BE2C (cell line): ENCODE measurements around the gene YAP1.

Source experiments
- DNase-seq: peaks from one replicate; pipeline ENCODE4 v3.0.0-alpha.2; 2020
- H3K27me3 ChIP-seq: fragments of 250-450 bp; sonication (Bioruptor Pico); 2 replicates; pipeline ENCODE4 v1.5.1; 2020; ENCODE audit warnings: mild to moderate bottlenecking
- H3K36me3 ChIP-seq: fragments of 250-450 bp; sonication (Bioruptor Pico); 2 replicates; pipeline ENCODE4 v1.5.1; 2020; ENCODE audit warnings: mild to moderate bottlenecking
- H3K4me1 ChIP-seq: fragments of 250-450 bp; sonication (Bioruptor Pico); 2 replicates; pipeline ENCODE4 v1.5.1; 2020
- H3K4me3 ChIP-seq: 2 replicates; pipeline ENCODE4 v1.5.1; 2011; ENCODE audit warnings: low read depth, low read length
- H3K9me3 ChIP-seq: fragments of 250-450 bp; sonication (Bioruptor Pico); 2 replicates; pipeline ENCODE4 v1.5.1; 2020
- TF ChIP-seq, protein P1 (sequence below): IDR thresholded peaks from 2 replicates; pipeline ENCODE4 v1.5.1; 2012; ENCODE audit warnings: mild to moderate bottlenecking, low read depth, low read length

Gene YAP1

DNA sequence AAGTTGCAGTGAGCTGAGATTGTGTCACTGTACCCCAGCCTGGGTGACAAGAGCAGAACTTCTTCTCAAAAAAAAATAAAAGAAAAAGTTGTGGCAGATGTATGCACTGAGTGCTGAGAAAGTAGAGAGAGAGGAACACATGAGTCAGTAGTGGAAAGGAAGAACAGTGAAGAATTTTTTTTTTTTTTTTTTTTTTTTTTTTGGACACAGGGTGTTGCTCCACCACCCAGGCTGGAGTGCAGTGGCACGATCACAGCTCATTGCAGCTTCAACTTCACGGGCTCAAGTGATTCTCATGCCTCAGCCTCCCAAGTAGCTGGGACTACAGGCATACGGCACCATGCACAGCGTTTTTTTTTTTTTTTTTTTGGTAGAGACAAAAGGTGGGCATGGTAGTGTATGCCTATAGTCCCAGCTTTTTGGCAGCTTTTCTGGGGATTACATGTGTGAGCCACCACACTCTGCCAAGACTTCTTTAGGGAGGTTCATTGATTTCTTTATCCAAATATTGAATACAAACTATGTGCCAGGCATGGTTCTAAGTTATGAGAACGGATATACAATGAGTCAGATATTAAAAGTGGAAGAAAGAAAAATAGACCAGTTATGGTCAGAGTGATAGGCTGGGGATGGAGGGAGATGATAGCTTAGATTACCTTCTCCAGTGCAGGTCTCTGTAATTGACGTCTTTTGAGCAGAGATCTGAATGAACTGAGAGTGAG is 62.0 kb downstream of the YAP1 start:
- TF ChIP-seq, protein P1, sequence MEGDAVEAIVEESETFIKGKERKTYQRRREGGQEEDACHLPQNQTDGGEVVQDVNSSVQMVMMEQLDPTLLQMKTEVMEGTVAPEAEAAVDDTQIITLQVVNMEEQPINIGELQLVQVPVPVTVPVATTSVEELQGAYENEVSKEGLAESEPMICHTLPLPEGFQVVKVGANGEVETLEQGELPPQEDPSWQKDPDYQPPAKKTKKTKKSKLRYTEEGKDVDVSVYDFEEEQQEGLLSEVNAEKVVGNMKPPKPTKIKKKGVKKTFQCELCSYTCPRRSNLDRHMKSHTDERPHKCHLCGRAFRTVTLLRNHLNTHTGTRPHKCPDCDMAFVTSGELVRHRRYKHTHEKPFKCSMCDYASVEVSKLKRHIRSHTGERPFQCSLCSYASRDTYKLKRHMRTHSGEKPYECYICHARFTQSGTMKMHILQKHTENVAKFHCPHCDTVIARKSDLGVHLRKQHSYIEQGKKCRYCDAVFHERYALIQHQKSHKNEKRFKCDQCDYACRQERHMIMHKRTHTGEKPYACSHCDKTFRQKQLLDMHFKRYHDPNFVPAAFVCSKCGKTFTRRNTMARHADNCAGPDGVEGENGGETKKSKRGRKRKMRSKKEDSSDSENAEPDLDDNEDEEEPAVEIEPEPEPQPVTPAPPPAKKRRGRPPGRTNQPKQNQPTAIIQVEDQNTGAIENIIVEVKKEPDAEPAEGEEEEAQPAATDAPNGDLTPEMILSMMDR = no peak
- H3K9me3 ChIP-seq = no peaks in the 10 kb centered on the region
- no peaks in the 10 kb centered on the region for H3K36me3 ChIP-seq
- peaks cover 3% of the 10 kb centered on the region for H3K27me3 ChIP-seq
- no peaks in the 10 kb centered on the region for H3K4me1 ChIP-seq
- H3K4me3 ChIP-seq = no peak overlapping the region
- DNase-seq = no peak

DNA sequence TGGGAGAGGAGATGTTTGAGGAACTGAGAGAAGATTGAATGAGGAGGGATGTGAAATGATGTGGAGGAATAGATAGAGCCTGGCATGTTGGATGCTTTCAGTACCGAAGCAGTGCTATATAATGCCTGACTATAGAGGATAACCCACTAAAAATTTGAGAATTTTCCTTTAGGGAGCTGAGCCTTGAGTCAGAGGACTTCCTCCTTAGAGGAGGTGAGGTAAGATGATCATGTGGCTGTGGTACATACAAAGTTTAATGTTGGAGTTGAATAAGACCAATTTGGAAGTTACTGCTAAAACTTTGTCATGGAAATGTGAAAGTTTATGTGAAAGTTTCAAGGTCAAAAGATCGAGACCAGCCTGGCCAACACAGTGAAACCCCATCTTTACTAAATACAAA is 66.9 kb downstream of the YAP1 start:
- Histone ChIP-seq H3K4me3 (no peak overlapping the region), H3K4me1 (no peaks in the 10 kb centered on the region), H3K9me3 (no peaks in the 10 kb centered on the region), H3K27me3 (peaks cover 3% of the 10 kb centered on the region; the same call in 1 of the 2 replicates), H3K36me3 (no peaks in the 10 kb centered on the region)
- no peak for DNase-seq
- TF ChIP-seq, protein P1 = no peak

DNA sequence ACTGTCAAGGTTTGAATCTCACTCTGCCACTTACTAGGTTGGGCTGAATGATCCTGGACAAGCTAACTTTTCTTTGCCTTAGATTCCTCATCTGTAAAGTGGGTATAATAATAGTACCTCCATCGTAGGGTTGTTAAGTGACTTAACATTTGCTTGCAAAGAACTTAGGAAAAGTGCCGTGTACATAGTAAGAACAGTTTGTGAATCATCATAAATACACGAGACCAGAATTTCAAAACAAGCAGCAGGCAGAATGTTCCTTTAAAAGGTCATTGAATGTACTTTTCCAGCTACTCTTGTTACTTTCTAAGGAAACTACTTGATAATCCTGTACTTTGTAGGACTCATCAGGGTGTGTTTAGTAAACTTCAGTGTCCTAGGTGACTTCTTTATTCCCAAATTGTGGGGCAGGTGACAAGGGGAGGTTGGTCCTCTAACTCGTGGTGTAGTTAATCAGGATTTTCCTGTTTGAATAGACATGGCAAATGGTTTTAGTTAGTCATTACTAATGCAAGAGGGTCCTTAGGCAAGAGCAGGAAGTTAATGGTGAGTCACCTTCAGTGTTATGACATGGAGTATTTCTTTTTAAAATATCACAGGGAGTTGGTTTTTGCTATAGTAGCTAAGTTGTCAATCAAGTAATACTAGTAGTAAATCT is 67.9 kb downstream of the YAP1 start:
- Histone ChIP-seq H3K27me3 (peaks cover 3% of the 10 kb centered on the region; the same call in 1 of the 2 replicates), H3K4me3 (no peak overlapping the region), H3K36me3 (no peaks in the 10 kb centered on the region), H3K4me1 (no peaks in the 10 kb centered on the region), H3K9me3 (no peaks in the 10 kb centered on the region)
- no peak for DNase-seq
- TF ChIP-seq, protein P1 = no peak

DNA sequence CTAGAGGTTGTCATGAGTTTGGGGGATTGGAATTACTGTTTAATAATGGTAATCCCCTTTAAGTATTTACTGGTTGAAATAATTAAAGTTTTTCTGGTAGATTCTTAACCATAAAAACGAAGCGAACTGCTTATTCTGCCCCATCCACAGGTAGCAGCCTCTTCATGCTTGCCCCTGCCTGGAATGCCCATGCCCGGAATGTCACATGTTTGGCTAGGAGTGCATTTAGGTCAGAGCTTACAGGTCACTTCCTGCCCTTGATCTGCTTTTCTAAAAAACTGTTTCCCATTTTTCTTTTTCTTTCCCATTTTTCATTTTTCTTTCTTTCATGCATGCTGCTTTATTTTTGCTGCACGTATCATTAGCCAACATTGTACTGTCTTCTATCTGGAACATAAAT is 69.1 kb downstream of the YAP1 start:
- TF ChIP-seq, protein P1 = no peak
- no peak overlapping the region for H3K4me3 ChIP-seq
- H3K36me3 ChIP-seq = no peaks in the 10 kb centered on the region
- no peaks in the 10 kb centered on the region for H3K9me3 ChIP-seq
- no peaks in the 10 kb centered on the region for H3K27me3 ChIP-seq
- no peaks in the 10 kb centered on the region for H3K4me1 ChIP-seq
- no peak for DNase-seq

DNA sequence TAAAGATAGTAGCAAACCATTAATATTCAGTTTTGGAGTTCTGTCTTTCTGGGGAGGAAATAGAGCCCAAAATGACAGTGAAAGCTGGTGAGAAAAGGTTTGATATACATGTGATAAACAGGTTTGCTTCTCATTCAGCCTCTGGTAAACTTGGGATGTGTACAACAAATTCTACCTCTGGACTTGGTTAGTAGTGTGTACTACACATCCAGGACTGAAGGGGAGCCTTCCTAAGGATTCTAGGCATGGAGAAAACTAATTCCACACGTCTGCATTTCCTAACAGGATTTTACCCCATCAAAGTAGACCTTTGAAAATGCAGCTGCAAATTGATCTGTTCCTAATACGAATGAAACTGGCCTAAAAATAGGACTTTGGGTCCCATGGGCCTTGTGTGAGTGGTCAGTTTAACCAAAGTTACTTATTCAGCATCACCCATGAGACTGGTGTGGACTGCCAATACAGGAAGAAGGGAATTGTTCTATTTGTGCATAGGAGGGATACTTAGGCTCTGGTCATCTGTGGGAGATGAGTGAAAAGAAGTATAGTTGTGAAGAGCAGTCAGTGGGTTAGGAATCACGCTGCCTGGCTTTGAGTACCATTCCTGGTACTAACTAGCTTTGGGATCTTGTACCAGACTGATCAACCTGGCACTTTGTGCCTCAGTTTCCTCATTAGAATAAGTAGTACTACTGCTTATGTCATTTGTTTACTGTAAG is 74.2 kb downstream of the YAP1 start:
- H3K36me3 ChIP-seq = no peaks in the 10 kb centered on the region
- peaks cover 3% of the 10 kb centered on the region; the same call in 1 of the 2 replicates for H3K4me1 ChIP-seq
- no peaks in the 10 kb centered on the region for H3K9me3 ChIP-seq
- H3K27me3 ChIP-seq = no peaks in the 10 kb centered on the region
- TF ChIP-seq, protein P1 = no peak
- no peak for DNase-seq
- H3K4me3 ChIP-seq = no peak overlapping the region
